GM19468 (cell line): ENCODE results near the gene HSD11B1.

Experiments used
- ATAC-seq: cut with Tn5 transposase; IDR thresholded peaks from one replicate; pipeline ENCODE4 v1.9.1; 2021; ENCODE audit warnings: mild to moderate bottlenecking, moderate library complexity, moderate number of reproducible peaks; ENCODE audit not compliant: unreplicated experiment; ENCODE audit errors: extremely low read depth

HSD11B1 gene

GRCh38 chr1:209749670-209750323, 45.2 kb downstream of the HSD11B1 start:
- ATAC-seq = no peak

GRCh38 chr1:209751627-209752231, 47.1 kb downstream of the HSD11B1 start:
- peak; percentile 37 for ATAC-seq

- no peak for ATAC-seq
Measured at GRCh38 chr1:209752890-209753289, 48.2 kb downstream of the HSD11B1 start.

- ATAC-seq = no peak
Measured at GRCh38 chr1:209755256-209755655, 50.6 kb downstream of the HSD11B1 start.

- ATAC-seq = peak; percentile 38
Measured at GRCh38 chr1:209755926-209756614, 51.4 kb downstream of the HSD11B1 start, which contains the start of gene TRAF3IP3. Gene TRAF3IP3 (plus strand): TSS chr1:209756053. CDS start chr1:209760040, 3,987 bp downstream.

- ATAC-seq = peak; percentile 11
Measured at GRCh38 chr1:209756615-209757445, 52.2 kb downstream of the HSD11B1 start.

GRCh38 chr1:209758400-209758799, 53.8 kb downstream of the HSD11B1 start:
- ATAC-seq = no peak

GRCh38 chr1:209759829-209760359, 55.2 kb downstream of the HSD11B1 start:
- ATAC-seq = no peak

GRCh38 chr1:209761011-209761635, 56.5 kb downstream of the HSD11B1 start:
- no peak for ATAC-seq

- no peak for ATAC-seq
Measured at GRCh38 chr1:209766051-209766450, 61.4 kb downstream of the HSD11B1 start.

- no peak for ATAC-seq
Measured at GRCh38 chr1:209767096-209767495, 62.5 kb downstream of the HSD11B1 start.

- no peak for ATAC-seq
Measured at GRCh38 chr1:209767706-209768105, 63.1 kb downstream of the HSD11B1 start.

GRCh38 chr1:209768354-209768774, 63.7 kb downstream of the HSD11B1 start:
- ATAC-seq = peak; percentile 74

GRCh38 chr1:209769171-209769904, 64.7 kb downstream of the HSD11B1 start:
- ATAC-seq = peak; percentile 76

GRCh38 chr1:209769971-209770370, 65.3 kb downstream of the HSD11B1 start:
- no peak for ATAC-seq

GRCh38 chr1:209770636-209771415, 66.2 kb downstream of the HSD11B1 start:
- ATAC-seq = no peak

- ATAC-seq = no peak
Measured at GRCh38 chr1:209772126-209772525, 67.5 kb downstream of the HSD11B1 start.

GRCh38 chr1:209774592-209774991, 69.9 kb downstream of the HSD11B1 start:
- peak; percentile 36 for ATAC-seq
